ENCODE measurements around the gene NFIB.

Gene NFIB

DNA sequence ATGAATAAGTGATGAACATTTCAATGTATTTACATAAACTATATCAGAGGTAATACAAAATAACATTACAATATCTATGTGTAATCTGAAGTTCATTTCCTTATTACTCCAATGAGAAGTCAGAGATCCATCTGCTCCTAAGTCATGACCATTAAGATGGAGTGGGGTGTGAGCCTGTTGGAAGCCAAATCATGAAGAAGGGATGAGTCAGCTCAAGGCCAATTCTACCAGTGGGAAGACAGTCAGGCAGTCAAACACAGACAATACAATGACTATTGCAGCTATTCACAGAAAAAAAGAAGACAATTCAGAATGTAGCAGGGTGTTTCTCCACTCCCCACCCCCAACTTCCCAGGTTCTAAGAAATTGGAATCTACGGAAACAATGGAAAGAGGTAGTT, 155.0 kb downstream of the NFIB start:
- in situ Hi-C loops (cut with MboI; ENCODE audit: low sequenced_read_pairs) = no loop called here

DNA sequence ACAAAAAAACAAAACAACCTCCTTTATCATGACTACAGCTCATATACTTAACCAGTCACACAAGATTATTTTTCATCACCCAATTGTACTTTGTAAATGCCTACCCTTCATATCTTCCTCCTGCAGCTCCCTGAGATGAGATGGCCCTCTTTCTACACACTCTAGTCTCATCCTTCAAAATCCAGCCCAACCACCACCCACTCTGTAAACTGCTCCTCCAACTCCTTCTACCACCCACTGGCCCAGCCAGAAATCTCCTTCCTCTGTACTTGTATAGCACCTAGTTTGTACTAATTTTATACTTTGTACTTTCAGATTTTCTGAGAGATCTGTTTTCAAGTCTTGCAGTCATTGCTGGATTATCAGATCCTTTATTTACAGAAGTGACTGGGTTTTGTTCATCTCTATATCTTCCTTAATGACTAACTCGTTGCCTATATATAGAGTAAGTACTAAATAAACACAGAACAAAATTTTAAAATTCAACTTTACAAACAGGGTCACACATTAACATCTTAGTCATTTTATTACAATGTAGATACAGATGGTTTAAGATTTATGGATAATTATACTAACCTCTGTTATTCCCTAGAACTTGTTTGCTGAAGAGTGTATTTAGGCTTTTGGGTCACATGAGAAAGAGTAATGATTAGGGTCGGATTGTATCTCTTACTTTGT, 155.7 kb downstream of the NFIB start:
- in situ Hi-C loops (cut with MboI; ENCODE audit: low sequenced_read_pairs) = no loop called here

DNA sequence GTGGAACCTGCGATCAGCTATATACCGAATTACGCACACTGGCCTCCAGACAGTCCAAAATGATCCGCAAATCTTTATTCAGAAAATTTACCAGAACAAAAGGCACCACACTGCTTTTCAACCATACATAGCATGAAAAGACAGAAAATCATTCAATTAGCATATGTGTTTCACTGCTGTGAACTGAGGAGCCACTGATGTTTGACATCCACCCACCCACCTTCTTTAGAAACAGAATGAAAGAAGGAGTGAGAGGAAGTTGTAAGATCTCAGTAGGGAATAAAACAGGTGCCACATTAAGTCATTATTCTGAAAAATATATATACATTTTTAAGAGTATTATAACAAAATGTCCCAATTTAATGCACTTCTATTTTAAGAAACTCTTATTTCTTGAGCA, 156.8 kb downstream of the NFIB start:
- in situ Hi-C loops (cut with MboI; ENCODE audit: low sequenced_read_pairs) = no loop called here

- in situ Hi-C loops (cut with MboI; ENCODE audit: low sequenced_read_pairs) = no loop called here
Measured at GRCh38 chr9:14156046-14156445, 157.9 kb downstream of the NFIB start.

DNA sequence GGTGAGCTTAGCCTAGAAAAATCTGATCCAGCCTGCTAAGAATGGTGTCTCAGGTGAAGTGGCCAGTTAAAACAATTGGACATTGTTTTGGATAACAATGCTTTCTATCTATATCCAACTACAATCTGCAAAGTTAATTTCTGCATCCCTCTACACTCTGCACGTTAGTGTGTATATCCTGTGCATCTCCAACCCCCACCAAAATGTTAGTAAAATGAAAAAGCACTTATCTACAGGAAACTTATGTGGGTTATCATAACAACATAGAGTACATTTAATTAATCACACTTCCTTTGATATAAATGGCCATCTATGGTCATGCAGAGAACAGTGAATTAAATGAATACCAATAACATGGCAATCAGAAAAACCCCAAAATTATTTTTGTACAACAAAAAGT, 158.7 kb downstream of the NFIB start:
- in situ Hi-C loops (cut with MboI; ENCODE audit: low sequenced_read_pairs) = no loop called here

DNA sequence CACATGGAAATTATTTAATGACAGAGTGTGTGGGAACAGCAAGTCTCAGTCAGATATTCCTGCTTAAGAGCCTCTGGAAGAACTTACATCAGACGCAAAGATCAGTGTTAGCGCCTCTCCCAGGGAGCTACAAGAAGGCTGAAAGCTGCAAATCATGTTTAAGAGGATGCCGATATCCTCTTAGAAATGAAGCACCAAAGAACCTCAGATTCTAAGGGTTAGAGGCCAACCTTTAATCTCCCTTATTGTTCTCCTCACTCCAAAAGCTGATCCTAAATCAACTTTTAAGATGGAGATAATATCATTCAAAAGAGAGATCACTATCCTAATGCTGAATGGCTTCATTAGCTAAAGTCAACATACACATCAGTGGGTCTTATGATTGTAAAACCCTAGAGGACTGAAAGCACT, 160.6 kb downstream of the NFIB start:
- in situ Hi-C loops (cut with MboI; ENCODE audit: low sequenced_read_pairs) = no loop called here

GRCh38 chr9:14151451-14151850, 162.5 kb downstream of the NFIB start:
- in situ Hi-C loops (cut with MboI; ENCODE audit: low sequenced_read_pairs) = no loop called here

- in situ Hi-C loops (cut with MboI; ENCODE audit: low sequenced_read_pairs) = no loop called here
Measured at GRCh38 chr9:14148501-14149103, 165.3 kb downstream of the NFIB start.

- in situ Hi-C loops (cut with MboI; ENCODE audit: low sequenced_read_pairs) = no loop called here
Measured at GRCh38 chr9:14147738-14148137, 166.2 kb downstream of the NFIB start.

DNA sequence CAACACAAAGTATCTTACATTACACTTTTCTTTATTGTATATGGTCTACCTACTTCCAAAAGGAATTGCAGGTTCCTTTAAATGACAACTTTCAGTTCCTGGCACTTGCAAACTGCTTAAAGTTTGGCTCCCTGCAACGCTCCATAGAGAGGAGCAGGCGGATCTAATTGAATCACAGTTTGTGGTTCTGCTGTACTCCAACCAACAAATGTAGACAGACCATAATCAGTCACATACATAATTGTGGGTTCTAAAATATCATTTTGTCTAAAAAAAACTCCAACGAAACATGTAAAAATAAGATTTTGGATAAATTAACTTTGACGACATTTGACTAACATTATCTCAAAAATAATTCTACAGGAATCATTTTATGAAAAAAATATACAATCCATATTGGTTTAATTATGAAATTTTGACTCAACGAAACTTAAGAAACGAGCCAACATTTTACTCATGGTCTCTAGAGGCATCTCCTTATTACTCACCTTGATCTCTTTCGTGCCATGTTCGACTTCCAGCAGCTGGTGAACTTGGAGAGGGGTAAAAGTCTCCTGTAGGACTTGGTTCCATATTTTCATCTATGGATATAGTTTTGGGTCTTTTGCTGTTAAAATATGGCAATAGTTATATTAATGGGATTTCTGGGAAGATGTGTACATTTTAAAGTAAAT, 167.6 kb downstream of the NFIB start:
- in situ Hi-C loops (cut with MboI; ENCODE audit: low sequenced_read_pairs) = no loop called here

DNA sequence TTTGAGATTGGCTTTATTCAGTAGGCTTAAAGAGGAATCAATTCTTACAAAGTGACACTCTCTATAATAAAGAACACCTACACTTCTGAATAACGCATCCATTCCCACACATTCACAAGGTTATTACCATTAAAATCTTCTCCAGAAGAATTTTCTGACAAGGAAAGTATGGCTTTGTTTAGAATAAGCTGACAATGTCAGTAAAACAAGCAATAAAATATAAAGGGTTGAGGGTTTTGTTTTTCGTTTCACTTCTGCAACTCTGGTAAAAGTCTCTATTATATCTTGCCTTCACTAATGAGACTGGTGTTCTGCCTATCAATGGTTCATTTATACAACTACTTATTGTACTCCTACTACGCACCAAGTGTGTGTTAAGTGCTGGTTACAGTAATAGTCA, 169.7 kb downstream of the NFIB start:
- in situ Hi-C loops (cut with MboI; ENCODE audit: low sequenced_read_pairs) = no loop called here

GRCh38 chr9:14141699-14142098, 172.2 kb downstream of the NFIB start:
- in situ Hi-C loops (cut with MboI; ENCODE audit: low sequenced_read_pairs) = no loop called here

DNA sequence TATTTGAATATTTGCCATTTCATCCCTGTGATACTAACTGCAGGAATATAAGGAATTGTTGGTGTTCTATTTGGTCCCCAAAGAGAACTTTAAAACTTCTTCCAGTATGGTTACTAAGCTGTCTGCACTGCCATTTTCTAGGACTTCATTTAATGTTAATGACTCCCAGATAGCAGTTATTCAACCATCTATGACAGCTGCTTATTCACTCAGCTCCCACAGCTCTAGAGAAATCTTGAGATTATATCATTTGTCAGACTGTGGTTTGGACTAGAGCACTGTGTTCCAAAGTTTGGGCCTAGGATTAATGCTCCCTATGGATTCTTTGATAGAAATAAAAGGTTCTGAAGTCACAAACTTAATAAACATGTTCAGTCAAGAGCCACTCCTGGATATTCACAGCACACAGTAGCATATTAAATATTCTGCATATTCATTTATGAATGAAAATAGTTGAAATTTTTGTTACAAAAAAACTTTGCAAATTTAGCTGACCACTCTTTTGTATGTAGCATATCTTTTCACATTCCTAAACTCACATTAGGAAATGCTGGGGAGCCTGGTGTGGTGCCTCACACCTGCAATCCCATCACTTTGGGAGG, 173.7 kb downstream of the NFIB start:
- in situ Hi-C loops (cut with MboI; ENCODE audit: low sequenced_read_pairs) = no loop called here

DNA sequence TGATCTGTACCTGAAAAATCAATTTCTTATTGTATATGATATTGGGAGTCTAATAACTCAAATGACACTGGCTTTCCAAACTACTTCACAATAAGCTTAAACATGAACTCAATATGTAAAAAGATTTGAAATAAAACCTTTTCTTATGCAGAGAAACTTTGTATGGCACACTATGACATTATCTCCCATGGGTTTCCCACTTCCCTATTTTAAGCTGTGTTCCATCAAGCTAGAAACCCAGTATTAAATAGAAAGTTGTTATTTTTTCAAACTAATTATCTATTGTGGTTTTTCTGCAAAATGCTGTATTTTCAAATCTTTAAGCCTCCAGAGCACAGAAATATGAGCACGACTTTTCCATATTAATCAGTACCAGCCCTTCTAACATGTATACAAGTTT, 174.7 kb downstream of the NFIB start:
- in situ Hi-C loops (cut with MboI; ENCODE audit: low sequenced_read_pairs) = no loop called here

DNA sequence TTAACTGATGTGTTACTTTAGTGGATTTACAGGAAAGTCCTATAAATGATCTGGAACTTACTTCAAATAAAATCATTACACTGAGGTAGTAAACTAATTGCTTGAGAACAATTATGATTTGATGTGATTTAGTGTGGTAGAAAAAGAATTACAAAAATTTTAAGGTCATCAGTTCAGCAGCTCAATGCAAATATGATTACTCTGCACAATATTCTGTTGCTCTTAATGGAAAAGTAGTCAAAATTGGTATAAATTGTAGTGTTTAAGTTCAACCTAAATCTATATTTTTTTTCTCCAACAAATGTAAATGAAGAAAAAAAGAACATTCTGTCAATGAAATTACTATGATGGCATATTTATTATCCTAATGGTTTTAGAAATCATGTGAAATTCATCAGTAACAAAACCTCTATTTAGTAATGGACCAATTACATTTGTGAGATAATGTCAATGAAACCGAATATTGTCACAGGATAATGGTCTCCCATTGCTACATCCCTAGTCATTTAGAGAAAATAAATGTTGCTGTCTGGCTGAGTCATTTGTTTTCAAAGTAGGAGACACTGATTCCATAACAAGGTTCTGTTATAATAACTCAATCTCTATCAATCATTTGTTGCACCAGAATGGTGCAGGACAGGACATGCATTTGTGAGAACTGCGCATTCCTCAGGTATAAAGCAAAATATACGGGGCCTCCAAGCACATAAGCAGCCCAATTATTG, 177.1 kb downstream of the NFIB start:
- in situ Hi-C loops (cut with MboI; ENCODE audit: low sequenced_read_pairs) = no loop called here

GRCh38 chr9:14136047-14136635, 177.8 kb downstream of the NFIB start:
- in situ Hi-C loops (cut with MboI; ENCODE audit: low sequenced_read_pairs) = no loop called here

GRCh38 chr9:14135421-14135820, 178.5 kb downstream of the NFIB start:
- in situ Hi-C loops (cut with MboI; ENCODE audit: low sequenced_read_pairs) = no loop called here

- in situ Hi-C loops (cut with MboI; ENCODE audit: low sequenced_read_pairs) = no loop called here
Measured at GRCh38 chr9:14133394-14133793, 180.5 kb downstream of the NFIB start.

DNA sequence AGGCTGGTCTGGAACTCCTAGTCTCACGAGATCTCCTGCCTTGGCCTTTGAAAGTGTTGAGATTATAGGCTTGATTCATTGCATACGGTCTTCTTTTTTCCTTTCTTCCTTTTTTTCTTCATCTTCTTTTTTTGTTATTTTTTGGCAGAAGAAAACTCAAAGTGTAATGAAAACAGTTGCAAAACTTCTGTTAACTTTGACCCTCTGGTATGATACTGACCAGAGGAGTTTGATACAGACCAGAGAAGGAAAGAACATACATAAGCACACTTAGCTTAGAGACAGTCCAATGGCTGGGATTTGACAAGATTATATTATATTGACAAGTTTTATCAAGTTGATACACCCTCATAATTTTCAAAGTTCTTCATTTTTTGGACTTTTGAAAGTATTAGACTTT, 181.2 kb downstream of the NFIB start:
- in situ Hi-C loops (cut with MboI; ENCODE audit: low sequenced_read_pairs) = no loop called here

DNA sequence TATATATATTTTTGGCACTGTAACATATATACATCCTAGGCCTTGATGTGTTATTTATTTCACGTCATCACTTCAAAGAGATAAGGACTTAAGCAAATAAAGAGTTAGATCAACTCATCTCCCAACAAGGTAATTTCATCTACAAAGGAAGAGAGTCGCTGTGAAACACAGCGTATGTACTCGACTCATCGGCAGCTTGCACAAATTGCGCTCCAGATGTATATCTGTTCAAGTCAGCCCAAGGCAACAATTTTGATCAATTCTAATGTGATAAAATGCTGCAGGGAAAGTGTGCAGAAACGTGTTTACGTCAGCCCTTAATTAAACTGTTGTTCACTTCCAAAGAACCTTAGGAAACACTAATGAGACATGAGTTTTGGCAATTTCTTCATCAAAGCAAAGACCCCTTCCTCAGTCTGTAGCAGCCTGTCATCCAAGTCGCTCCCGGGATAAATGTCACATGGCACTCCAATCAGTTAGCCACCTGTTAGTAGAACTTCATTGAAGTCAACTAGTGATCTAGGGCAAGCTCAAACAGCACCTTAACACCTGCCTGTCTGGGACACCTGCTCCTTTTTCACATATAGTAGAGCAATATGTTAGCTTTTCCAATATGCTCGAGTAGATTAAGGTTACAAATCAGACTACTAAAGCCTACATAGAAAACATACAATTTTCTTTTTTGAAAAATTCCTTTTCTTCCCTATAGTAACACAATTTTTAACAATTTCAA, 182.4 kb downstream of the NFIB start:
- in situ Hi-C loops (cut with MboI; ENCODE audit: low sequenced_read_pairs) = no loop called here

All from HL-60/S4 (cell line).